H1 (cell line): ENCODE measurements around the gene ASL.

ENCODE experiments used
- ATF2 ChIP-seq: IDR thresholded peaks from 2 replicates; pipeline ENCODE4 v1.6.1; 2012; ENCODE audit warnings: low read length, inconsistent platforms
- BRCA1 ChIP-seq: IDR thresholded peaks from 2 replicates; pipeline ENCODE4 v1.6.1; 2012; ENCODE audit warnings: low read depth, low read length, improper control_type of control experiment
- CEBPB ChIP-seq: IDR thresholded peaks from 2 replicates; pipeline ENCODE4 v1.6.1; 2012; ENCODE audit warnings: low read depth, low read length
- CHD7 ChIP-seq: fragments of 300-600 bp; sonication (generic); IDR thresholded peaks from 2 replicates; pipeline ENCODE4 v1.7.1; 2012; ENCODE audit warnings: low read length, moderate library complexity, mild to moderate bottlenecking, inconsistent platforms; ENCODE audit not compliant: insufficient replicate concordance
- CREB1 ChIP-seq: IDR thresholded peaks from 2 replicates; pipeline ENCODE4 v1.6.1; 2012; ENCODE audit warnings: inconsistent platforms
- CTCF ChIP-seq, 3 experiments: IDR thresholded peaks; 1 replicate in 2 of 3; 2 replicates in 1 of 3; pipeline versions ENCODE4 v1.5.1 to v1.6.1; 2011; ENCODE audit warnings: low read length in 3 of 3, mild to moderate bottlenecking in 3 of 3, inconsistent platforms in 2 of 3, low read depth in 1 of 3, moderate library complexity in 1 of 3; ENCODE audit not compliant: insufficient read depth in 1 of 3; ENCODE audit errors: control extremely low read depth in 1 of 3
- EZH2 ChIP-seq: fragments of 200-600 bp; sonication (generic); IDR thresholded peaks from 2 replicates; pipeline ENCODE4 v1.7.1; 2012; ENCODE audit warnings: low read depth, mild to moderate bottlenecking, moderate library complexity, low read length, inconsistent platforms; ENCODE audit not compliant: severe bottlenecking
- JUN ChIP-seq: IDR thresholded peaks from 2 replicates; pipeline ENCODE4 v1.6.1; 2011; ENCODE audit warnings: low read depth, mild to moderate bottlenecking, improper control_type of control experiment, low read length
- KDM5A ChIP-seq: fragments of 200-600 bp; IDR thresholded peaks from 2 replicates; pipeline ENCODE4 v1.7.1; 2012; ENCODE audit warnings: mild to moderate bottlenecking, low read length, inconsistent platforms, mixed read lengths
- NRF1 ChIP-seq: IDR thresholded peaks from 2 replicates; pipeline ENCODE4 v1.6.1; 2011; ENCODE audit warnings: mild to moderate bottlenecking, low read depth, low read length, improper control_type of control experiment
- POLR2AphosphoS5 ChIP-seq: IDR thresholded peaks from 2 replicates; pipeline ENCODE4 v1.6.1; 2011; ENCODE audit warnings: low read depth, low read length
- SIN3A ChIP-seq, 2 experiments: IDR thresholded peaks in 1 of 2; conservative IDR thresholded peaks in 1 of 2; 2 replicates each; pipeline ENCODE4 v1.6.1; 2011 to 2012; ENCODE audit warnings: low read length in 2 of 2, improper control_type of control experiment in 1 of 2, low read depth in 1 of 2, mild to moderate bottlenecking in 1 of 2
- TEAD4 ChIP-seq: IDR thresholded peaks from 2 replicates; pipeline ENCODE4 v1.6.1; 2012; ENCODE audit warnings: low read depth, low read length, inconsistent platforms, mixed read lengths
- ZNF274 ChIP-seq: IDR thresholded peaks from 2 replicates; pipeline ENCODE4 v1.7.0; 2012; ENCODE audit warnings: low read length, borderline replicate concordance; ENCODE audit errors: extremely low read depth

- TF ChIP-seq CEBPB (no peak), TEAD4 (no peak), ZNF274 (no peak), CREB1 (no peak), CHD7 (no peak), EZH2 (no peak), SIN3A (conservative IDR thresholded peaks at IDR 0.05 in 1 of 2, IDR thresholded peaks at IDR 0.05 in 1 of 2; ENCODE audit: low read depth in 1 of 2, low read length in 2 of 2) (no peak), CTCF (IDR thresholded peaks at IDR 0.05; ENCODE audit: control extremely low read depth in 1 of 3, insufficient read depth in 1 of 3, low read depth in 1 of 3, low read length in 3 of 3) (no peak), JUN (no peak), ATF2 (no peak), BRCA1 (no peak), NRF1 (no peak), POLR2AphosphoS5 (no peak), KDM5A (no peak)
Measured at GRCh38 chr7:66119245-66119850, 43.7 kb downstream of the ASL start.
